Adrenal gland (tissue), 5 donors: ENCODE results near the gene ATP5MC3.
A peak's percentile ranks its signal among the peaks of the same experiment; 100 is the strongest.

Experiments used
- CTCF ChIP-seq, 6 experiments: fragments of 450-650 bp in 4 of 6; fragments of 200-600 bp in 2 of 6; sonication (generic) in 1 of 6; IDR thresholded peaks; 1 replicate in 5 of 6; 2 replicates in 1 of 6; pipeline versions ENCODE4 v1.5.1 to v1.8.0; 2016 to 2021; ENCODE audit warnings: antibody characterized with exemption in 6 of 6, mild to moderate bottlenecking in 2 of 6, moderate library complexity in 1 of 6
- POLR2A ChIP-seq, 2 donors: fragments of 450-650 bp; IDR thresholded peaks; one replicate each; pipeline ENCODE4 v1.6.1; 2017; ENCODE audit warnings: antibody characterized with exemption in 2 of 2, mild to moderate bottlenecking in 2 of 2, moderate library complexity in 1 of 2
- donor health status: DM: no; HTN: no; CAD: no.

GRCh38 chr2:175187378-175187777 lies 5.9 kb upstream of the ATP5MC3 start:
- TF ChIP-seq CTCF (IDR thresholded peaks at IDR 0.05) = peak in 2 of 6 experiments; percentile 11 to 20
- no peak for TF ChIP-seq POLR2A (IDR thresholded peaks at IDR 0.05)
